GM21717 (cell line): ENCODE data around the gene SLC34A1.
"Not testable (repeated sequence)": the region's sequence is repeated elsewhere in the genome, so short reads cannot be mapped to it uniquely, and the experiment has no call there.

Source experiments
- ATAC-seq: cut with Tn5 transposase; IDR thresholded peaks from one replicate; pipeline ENCODE4 v1.9.1; 2021; ENCODE audit warnings: mild to moderate bottlenecking, moderate library complexity; ENCODE audit not compliant: unreplicated experiment

The SLC34A1 gene

GRCh38 chr5:177384134-177384533 is at the start of gene SLC34A1:
Gene SLC34A1, plus strand, starts transcription at chr5:177384434. Its CDS starts 1,308 bp downstream, at chr5:177385742.
- ATAC-seq, result no peak

GRCh38 chr5:177334781-177335700 is 49.2 kb upstream of the SLC34A1 start:
- no peak for ATAC-seq

GRCh38 chr5:177335701-177336065 is 48.6 kb upstream of the SLC34A1 start:
- no peak for ATAC-seq

- no peak for ATAC-seq
Measured at GRCh38 chr5:177336112-177336511, 48.1 kb upstream of the SLC34A1 start.

- ATAC-seq, result no peak
Measured at GRCh38 chr5:177336603-177337494, 47.4 kb upstream of the SLC34A1 start.

GRCh38 chr5:177338251-177339106 is 45.8 kb upstream of the SLC34A1 start:
- no peak for ATAC-seq

GRCh38 chr5:177339107-177339638 is 45.1 kb upstream of the SLC34A1 start:
- no peak for ATAC-seq

GRCh38 chr5:177343000-177343399 is 41.2 kb upstream of the SLC34A1 start:
- not testable (repeated sequence) for ATAC-seq

GRCh38 chr5:177343777-177344176 is 40.5 kb upstream of the SLC34A1 start:
- no peak for ATAC-seq

- no peak for ATAC-seq
Measured at GRCh38 chr5:177344891-177345290, 39.3 kb upstream of the SLC34A1 start.

GRCh38 chr5:177346820-177347219 is 37.4 kb upstream of the SLC34A1 start:
- ATAC-seq, result no peak

- no peak for ATAC-seq
Measured at GRCh38 chr5:177347699-177348098, 36.5 kb upstream of the SLC34A1 start.

GRCh38 chr5:177349362-177349647 is 34.9 kb upstream of the SLC34A1 start:
- no peak for ATAC-seq

GRCh38 chr5:177349762-177350161 is 34.5 kb upstream of the SLC34A1 start:
- no peak for ATAC-seq

- ATAC-seq, result no peak
Measured at GRCh38 chr5:177350776-177351391, 33.4 kb upstream of the SLC34A1 start.

- ATAC-seq, result peak; percentile 88
Measured at GRCh38 chr5:177351392-177352329, 32.6 kb upstream of the SLC34A1 start, which contains the start of gene LMAN2. Gene LMAN2, minus strand, starts transcription at chr5:177351668. Its CDS starts 21 bp downstream, at chr5:177351647.

- no peak for ATAC-seq
Measured at GRCh38 chr5:177353093-177353492, 31.1 kb upstream of the SLC34A1 start.

GRCh38 chr5:177354256-177354655 is 30.0 kb upstream of the SLC34A1 start:
- ATAC-seq, result no peak

GRCh38 chr5:177354711-177355110 is 29.5 kb upstream of the SLC34A1 start:
- ATAC-seq, result no peak
